Measurements from ENCODE around the gene FRAS1. TPM values are rescaled to one million over a fixed set of nuclear protein-coding genes. Genes with fewer than 3 reads are reported as not detected.

FRAS1 gene
- total RNA-seq, 2 experiments from 2014 or later: not detected

DNA sequence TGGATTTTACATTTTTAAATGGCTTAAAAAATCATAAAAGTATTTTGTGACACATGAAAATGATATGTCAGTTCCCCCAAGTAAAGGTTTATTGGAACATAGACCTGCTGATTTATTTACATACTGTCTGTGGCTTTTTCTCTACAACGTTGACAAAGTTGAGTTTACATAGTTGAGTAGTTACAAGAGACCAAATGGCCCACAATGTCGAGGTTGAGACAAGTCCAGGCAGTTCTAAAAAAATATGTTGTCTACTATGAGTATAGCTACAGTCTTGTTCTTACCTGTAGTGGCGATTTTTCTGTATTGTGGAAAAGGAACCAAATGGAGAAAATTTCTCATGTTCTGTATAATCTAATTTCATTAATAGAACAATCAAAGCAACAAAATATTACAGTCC is 163.2 kb downstream of the FRAS1 start:
- POLR2A ChIA-PET: no interaction called here
- no peak for DNase-seq
- Histone ChIP-seq H3K27ac (ENCODE audit: low read depth in 1 of 2, low read length in 2 of 2) (no peak overlapping the region), H3K4me3 (ENCODE audit: low read length) (no peak overlapping the region), H3K9me3 (ENCODE audit: control insufficient read depth in 1 of 2, insufficient read depth in 1 of 2, low read length in 2 of 2) (no peaks in the 10 kb centered on the region), H3K27me3 (ENCODE audit: control insufficient read depth in 1 of 2, insufficient read depth in 2 of 2, low read length in 2 of 2) (peaks cover 0 to 1% of the 10 kb centered on the region in 2 experiments), H3K4me1 (ENCODE audit: insufficient read depth, low read length) (no peaks in the 10 kb centered on the region), H3K36me3 (ENCODE audit: insufficient read depth, low read length) (no peaks in the 10 kb centered on the region)
- TF ChIP-seq CTCF (IDR thresholded peaks at IDR 0.05): no peak
- intact Hi-C loops (cut with DNase I, micrococcal nuclease): no loop called here
- no peak overlapping the region for H3K4me3 Mint-ChIP-seq
- H3K27ac Mint-ChIP-seq: no peak overlapping the region
- CTCF ChIA-PET: no interaction called here
- H3K27me3 Mint-ChIP-seq: peaks cover 26% of the 10 kb centered on the region
- ATAC-seq (ENCODE audit: poor library complexity): no peak
- no peaks in the 10 kb centered on the region for H3K4me1 Mint-ChIP-seq (ENCODE audit: low read depth)
- no peaks in the 10 kb centered on the region for H3K9me3 Mint-ChIP-seq
- H3K36me3 Mint-ChIP-seq (ENCODE audit: low read depth): no peaks in the 10 kb centered on the region

DNA sequence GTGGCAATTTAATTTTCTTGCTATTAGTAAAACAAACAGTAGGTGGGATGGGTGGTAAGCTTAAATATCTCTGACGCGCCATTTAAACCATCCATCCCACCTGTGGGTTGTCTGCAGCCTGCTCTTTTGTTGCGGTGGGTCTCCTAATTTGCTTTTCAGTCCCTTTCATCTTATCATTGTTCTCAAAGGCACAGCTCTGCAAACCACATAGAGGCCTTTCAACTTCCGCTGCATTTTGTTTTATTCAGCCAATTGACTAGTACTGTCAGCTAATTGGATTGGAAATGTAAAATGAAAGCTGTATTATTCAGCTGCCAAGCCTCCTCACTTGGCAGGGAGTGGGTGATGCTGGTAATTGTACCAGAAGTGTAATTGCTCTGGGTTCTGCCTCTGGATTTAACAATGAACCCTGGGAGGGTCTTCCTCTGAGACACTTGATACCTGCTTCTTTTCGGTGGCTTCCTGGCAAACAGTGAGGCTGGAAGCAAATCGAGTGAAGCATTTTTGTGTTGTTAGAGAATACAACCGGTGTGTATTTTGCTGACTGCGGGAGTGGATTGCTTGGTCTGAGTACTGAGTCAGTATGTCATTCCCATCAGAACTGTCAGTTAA is 165.6 kb downstream of the FRAS1 start:
- no peak overlapping the region for H3K27ac Mint-ChIP-seq
- ChIA-PET POLR2A (no interaction called here), CTCF (no interaction called here)
- no peak for TF ChIP-seq CTCF (IDR thresholded peaks at IDR 0.05)
- Histone ChIP-seq H3K27ac (ENCODE audit: low read depth in 1 of 2, low read length in 2 of 2) (no peak overlapping the region), H3K4me1 (ENCODE audit: insufficient read depth, low read length) (no peaks in the 10 kb centered on the region), H3K4me3 (ENCODE audit: low read length) (no peak overlapping the region), H3K9me3 (ENCODE audit: control insufficient read depth in 1 of 2, insufficient read depth in 1 of 2, low read length in 2 of 2) (no peaks in the 10 kb centered on the region), H3K27me3 (ENCODE audit: control insufficient read depth in 1 of 2, insufficient read depth in 2 of 2, low read length in 2 of 2) (peaks cover 0 to 2% of the 10 kb centered on the region in 2 experiments), H3K36me3 (ENCODE audit: insufficient read depth, low read length) (no peaks in the 10 kb centered on the region)
- DNase-seq (no peak), ATAC-seq (ENCODE audit: poor library complexity) (no peak)
- H3K27me3 Mint-ChIP-seq: peaks cover 39% of the 10 kb centered on the region
- H3K9me3 Mint-ChIP-seq: peaks cover 3% of the 10 kb centered on the region
- no peaks in the 10 kb centered on the region for H3K4me1 Mint-ChIP-seq (ENCODE audit: low read depth)
- no peak overlapping the region for H3K4me3 Mint-ChIP-seq
- intact Hi-C loops (cut with DNase I, micrococcal nuclease): no loop called here
- no peaks in the 10 kb centered on the region for H3K36me3 Mint-ChIP-seq (ENCODE audit: low read depth)

- H3K27ac ChIP-seq (ENCODE audit: low read depth in 1 of 2, low read length in 2 of 2): no peak overlapping the region
- Mint-ChIP-seq H3K4me1 (ENCODE audit: low read depth) (no peaks in the 10 kb centered on the region), H3K9me3 (peaks cover 3% of the 10 kb centered on the region), H3K27me3 (peaks cover 47% of the 10 kb centered on the region), H3K36me3 (ENCODE audit: low read depth) (no peaks in the 10 kb centered on the region), H3K4me3 (no peak overlapping the region), H3K27ac (no peak overlapping the region)
- no peak for DNase-seq
- ChIA-PET POLR2A (no interaction called here), CTCF (no interaction called here)
- no peak for ATAC-seq (ENCODE audit: poor library complexity)
- H3K36me3 ChIP-seq (ENCODE audit: insufficient read depth, low read length): no peaks in the 10 kb centered on the region
- H3K27me3 ChIP-seq (ENCODE audit: control insufficient read depth in 1 of 2, insufficient read depth in 2 of 2, low read length in 2 of 2): peaks cover 2 to 10% of the 10 kb centered on the region in 2 experiments
- TF ChIP-seq CTCF (IDR thresholded peaks at IDR 0.05): no peak
- H3K4me3 ChIP-seq (ENCODE audit: low read length): no peak overlapping the region
- H3K9me3 ChIP-seq (ENCODE audit: control insufficient read depth in 1 of 2, insufficient read depth in 1 of 2, low read length in 2 of 2): no peaks in the 10 kb centered on the region
- H3K4me1 ChIP-seq (ENCODE audit: insufficient read depth, low read length): no peaks in the 10 kb centered on the region
- intact Hi-C loops (cut with DNase I, micrococcal nuclease): no loop called here
These were observed 168.1 kb downstream of the FRAS1 start for GRCh38 chr4:78225236-78225635.

Data from CD4-positive, alpha-beta T cell (primary cell).